Measurements from ENCODE around the gene GRM5. TPM values are rescaled to one million over a fixed set of nuclear protein-coding genes. Genes with fewer than 3 reads are reported as not detected.

GRM5 gene
- total and polyA plus RNA-seq, 2 donors (not counting 1 experiment from before 2014, with no cell fraction given): not detected

DNA sequence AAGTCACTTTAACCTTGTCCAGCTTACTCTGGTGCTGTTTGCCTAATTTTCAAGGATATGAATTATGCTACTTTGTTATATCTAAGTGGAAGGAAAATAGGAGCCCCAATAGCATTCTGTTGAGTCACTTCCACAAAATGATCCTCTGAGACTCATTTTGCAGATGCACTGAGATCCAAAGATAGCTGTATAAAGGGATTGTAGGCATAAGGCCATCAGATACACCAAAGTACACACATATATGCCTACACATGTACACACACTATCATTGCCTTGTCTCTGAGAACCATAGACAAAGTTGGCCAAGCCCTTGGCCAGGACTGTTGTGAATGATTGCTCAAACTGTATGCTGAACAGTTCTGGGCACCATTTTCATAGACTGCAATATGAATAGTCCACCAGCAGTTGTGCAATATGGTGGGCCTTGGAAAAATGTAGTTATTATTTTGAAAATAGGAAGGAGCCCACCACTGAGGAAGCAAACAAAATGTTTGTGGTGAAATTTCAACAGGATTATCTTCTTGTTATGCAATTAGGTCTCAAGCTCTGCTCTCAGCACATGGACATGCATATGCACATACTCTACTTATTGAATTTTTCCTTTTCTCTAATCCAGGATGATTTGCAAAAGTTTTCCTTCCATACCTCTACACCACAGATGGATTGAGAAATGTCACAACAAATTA lies 542.3 kb downstream of the GRM5 start:
- TF ChIP-seq EZH2 (IDR thresholded peaks at IDR 0.05; ENCODE audit: borderline replicate concordance, insufficient read depth, low read depth, low read length, poor library complexity, severe bottlenecking): no peak
- TF ChIP-seq, protein P1, sequence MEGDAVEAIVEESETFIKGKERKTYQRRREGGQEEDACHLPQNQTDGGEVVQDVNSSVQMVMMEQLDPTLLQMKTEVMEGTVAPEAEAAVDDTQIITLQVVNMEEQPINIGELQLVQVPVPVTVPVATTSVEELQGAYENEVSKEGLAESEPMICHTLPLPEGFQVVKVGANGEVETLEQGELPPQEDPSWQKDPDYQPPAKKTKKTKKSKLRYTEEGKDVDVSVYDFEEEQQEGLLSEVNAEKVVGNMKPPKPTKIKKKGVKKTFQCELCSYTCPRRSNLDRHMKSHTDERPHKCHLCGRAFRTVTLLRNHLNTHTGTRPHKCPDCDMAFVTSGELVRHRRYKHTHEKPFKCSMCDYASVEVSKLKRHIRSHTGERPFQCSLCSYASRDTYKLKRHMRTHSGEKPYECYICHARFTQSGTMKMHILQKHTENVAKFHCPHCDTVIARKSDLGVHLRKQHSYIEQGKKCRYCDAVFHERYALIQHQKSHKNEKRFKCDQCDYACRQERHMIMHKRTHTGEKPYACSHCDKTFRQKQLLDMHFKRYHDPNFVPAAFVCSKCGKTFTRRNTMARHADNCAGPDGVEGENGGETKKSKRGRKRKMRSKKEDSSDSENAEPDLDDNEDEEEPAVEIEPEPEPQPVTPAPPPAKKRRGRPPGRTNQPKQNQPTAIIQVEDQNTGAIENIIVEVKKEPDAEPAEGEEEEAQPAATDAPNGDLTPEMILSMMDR (IDR thresholded peaks at IDR 0.05): no peak
- ChIA-PET CTCF (interaction anchor here (0.9 kb wide), 1 partner anchor 28 kb away, joined by 3 read pairs; no protein-coding TSS in a partner anchor), POLR2A (no interaction called here)
- H3K27ac Mint-ChIP-seq: no peak overlapping the region
- Histone ChIP-seq H3K4me1 (ENCODE audit: control insufficient read depth in 2 of 2, insufficient read depth in 2 of 2, low read length in 2 of 2) (no peaks in the 10 kb centered on the region), H2AFZ (ENCODE audit: insufficient read depth, low read depth, low read length, poor library complexity, severe bottlenecking) (no peak overlapping the region), H3K9ac (ENCODE audit: low read length) (no peak overlapping the region), H3K9me3 (ENCODE audit: control extremely low read depth in 1 of 3, control insufficient read depth in 2 of 3, insufficient read depth in 1 of 3, low read length in 2 of 3) (no peaks in the 10 kb centered on the region), H4K20me1 (ENCODE audit: control insufficient read depth, insufficient read depth, low read length, poor library complexity, severe bottlenecking) (no peaks in the 10 kb centered on the region), H3K4me2 (replicated peaks; ENCODE audit: low read depth, low read length, poor library complexity, severe bottlenecking) (no peak overlapping the region), H3K27ac (ENCODE audit: low read length in 2 of 2) (no peak overlapping the region), H3K4me3 (ENCODE audit: control extremely low read depth in 1 of 5, extremely low read depth in 1 of 5, insufficient read depth in 1 of 5, low read depth in 2 of 5, low read length in 4 of 5) (no peak overlapping the region), H3K36me3 (replicated peaks in 1 of 2; ENCODE audit: control extremely low read depth in 1 of 2, control insufficient read depth in 1 of 2, extremely low read depth in 1 of 2, insufficient read depth in 2 of 2, low read length in 1 of 2) (no peaks in the 10 kb centered on the region), H3K27me3 (replicated peaks in 1 of 4; ENCODE audit: control extremely low read depth in 1 of 4, control insufficient read depth in 3 of 4, insufficient read depth in 4 of 4, low read length in 3 of 4) (no peaks in the 10 kb centered on the region), H3K79me2 (ENCODE audit: control insufficient read depth, insufficient read depth, low read length) (no peaks in the 10 kb centered on the region)
- no peaks in the 10 kb centered on the region for H3K4me1 Mint-ChIP-seq
- no peak for DNase-seq
- no peaks in the 10 kb centered on the region for H3K9me3 Mint-ChIP-seq (ENCODE audit: insufficient read depth)
- intact Hi-C loops (cut with micrococcal nuclease): no loop called here
- H3K27me3 Mint-ChIP-seq: peaks cover 13% of the 10 kb centered on the region
- H3K4me3 Mint-ChIP-seq: no peak overlapping the region
- no peak for ATAC-seq (ENCODE audit: low read depth)

DNA sequence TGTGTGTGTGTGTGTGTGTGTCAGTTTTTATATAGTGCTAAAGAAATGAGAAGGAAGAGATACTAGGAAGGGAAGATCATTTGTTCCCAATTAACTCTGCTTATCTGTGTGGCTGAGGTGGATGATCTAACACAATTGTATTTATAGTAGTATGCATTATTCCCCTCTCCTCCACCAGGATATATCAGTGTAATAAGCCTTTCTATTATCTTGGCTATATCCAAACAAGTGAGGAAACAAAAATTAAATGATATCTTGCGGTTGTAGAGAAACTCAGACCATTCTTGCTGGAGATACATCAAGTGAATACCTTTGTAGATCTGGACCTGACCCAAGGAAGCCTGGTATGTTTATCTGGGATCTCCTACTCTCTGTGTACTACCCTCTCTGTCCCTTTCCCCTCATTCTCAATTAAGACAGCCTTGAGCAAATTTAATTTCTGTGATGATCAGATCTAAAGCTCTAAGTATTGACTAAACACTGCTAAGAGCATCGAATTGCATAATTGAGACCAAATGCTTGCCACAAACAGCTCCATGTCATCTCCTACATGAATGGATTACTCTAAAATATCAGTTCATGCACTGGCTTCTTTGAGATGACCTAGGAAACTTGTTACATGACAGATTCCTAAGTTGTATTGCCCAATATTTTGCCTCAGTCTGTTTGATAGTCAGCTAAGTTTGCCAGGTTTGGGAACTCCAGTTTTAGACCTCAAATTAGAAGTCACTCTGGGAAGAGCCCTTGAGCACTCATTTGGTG lies 543.0 kb downstream of the GRM5 start:
- Histone ChIP-seq H3K9me3 (ENCODE audit: control extremely low read depth in 1 of 3, control insufficient read depth in 2 of 3, insufficient read depth in 1 of 3, low read length in 2 of 3) (no peaks in the 10 kb centered on the region), H3K9ac (ENCODE audit: low read length) (no peak overlapping the region), H3K27ac (ENCODE audit: low read length in 2 of 2) (no peak overlapping the region), H3K27me3 (replicated peaks in 1 of 4; ENCODE audit: control extremely low read depth in 1 of 4, control insufficient read depth in 3 of 4, insufficient read depth in 4 of 4, low read length in 3 of 4) (no peaks in the 10 kb centered on the region), H3K4me3 (ENCODE audit: control extremely low read depth in 1 of 5, extremely low read depth in 1 of 5, insufficient read depth in 1 of 5, low read depth in 2 of 5, low read length in 4 of 5) (no peak overlapping the region), H3K4me2 (replicated peaks; ENCODE audit: low read depth, low read length, poor library complexity, severe bottlenecking) (no peak overlapping the region), H3K79me2 (ENCODE audit: control insufficient read depth, insufficient read depth, low read length) (no peaks in the 10 kb centered on the region), H2AFZ (ENCODE audit: insufficient read depth, low read depth, low read length, poor library complexity, severe bottlenecking) (no peak overlapping the region), H4K20me1 (ENCODE audit: control insufficient read depth, insufficient read depth, low read length, poor library complexity, severe bottlenecking) (no peaks in the 10 kb centered on the region), H3K36me3 (replicated peaks in 1 of 2; ENCODE audit: control extremely low read depth in 1 of 2, control insufficient read depth in 1 of 2, extremely low read depth in 1 of 2, insufficient read depth in 2 of 2, low read length in 1 of 2) (no peaks in the 10 kb centered on the region), H3K4me1 (ENCODE audit: control insufficient read depth in 2 of 2, insufficient read depth in 2 of 2, low read length in 2 of 2) (no peaks in the 10 kb centered on the region)
- ATAC-seq (ENCODE audit: low read depth) (no peak), DNase-seq (no peak)
- H3K4me3 Mint-ChIP-seq: no peak overlapping the region
- intact Hi-C loops (cut with micrococcal nuclease): no loop called here
- 100% methylated on average over 1 of the region's 2 CpGs for WGBS (ENCODE audit: insufficient coverage)
- no peak overlapping the region for H3K27ac Mint-ChIP-seq
- TF ChIP-seq, protein P1 (IDR thresholded peaks at IDR 0.05): no peak
- TF ChIP-seq EZH2 (IDR thresholded peaks at IDR 0.05; ENCODE audit: borderline replicate concordance, insufficient read depth, low read depth, low read length, poor library complexity, severe bottlenecking): no peak
- H3K27me3 Mint-ChIP-seq: peaks cover 13% of the 10 kb centered on the region
- ChIA-PET POLR2A (no interaction called here), CTCF (interaction anchor here (0.7 to 0.9 kb wide), 2 partner anchors 29 to 376 kb away, joined by 3 read pairs; no protein-coding TSS in a partner anchor)
- H3K4me1 Mint-ChIP-seq: no peaks in the 10 kb centered on the region
- no peaks in the 10 kb centered on the region for H3K9me3 Mint-ChIP-seq (ENCODE audit: insufficient read depth)
